ENCODE results near the gene DLAT.

Gene DLAT

DNA sequence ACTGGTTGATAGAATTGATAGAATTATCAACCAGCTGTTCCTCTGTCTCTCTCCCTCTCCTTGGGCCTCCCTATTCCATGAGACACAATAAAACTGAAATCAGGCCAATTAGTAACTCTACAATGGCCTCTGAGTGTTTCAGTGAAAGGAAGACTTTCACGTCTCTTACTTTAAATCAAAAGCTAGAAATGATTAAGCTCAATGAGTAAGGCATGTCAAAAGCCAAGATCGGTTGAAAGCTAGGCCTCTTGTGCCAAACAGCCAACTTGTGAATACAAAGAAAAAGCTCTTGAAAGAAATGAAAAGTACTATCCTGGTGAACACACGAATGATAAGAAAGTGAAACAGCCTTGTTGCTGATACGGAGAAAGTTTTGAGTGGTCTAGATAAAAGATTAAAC lies 32.0 kb downstream of the DLAT start:
- Histone ChIP-seq H3K27me3 (ENCODE audit: insufficient read depth, low read length, poor library complexity, severe bottlenecking) (no peaks in the 10 kb centered on the region), H2AFZ (ENCODE audit: low read length) (no peak overlapping the region), H3K4me1 (ENCODE audit: insufficient read depth, low read length, poor library complexity, severe bottlenecking) (no peaks in the 10 kb centered on the region), H3K9me2 (replicated peaks; ENCODE audit: low read depth, low read length) (no peaks in the 10 kb centered on the region), H3K9ac (ENCODE audit: low read depth, low read length, poor library complexity, severe bottlenecking) (no peak overlapping the region), H3K4me3 (ENCODE audit: low read length, poor library complexity, severe bottlenecking) (no peak overlapping the region), H3K4me2 (ENCODE audit: low read depth, low read length, poor library complexity, severe bottlenecking) (no peak overlapping the region), H3K9me3 (ENCODE audit: insufficient read depth, low read depth, low read length) (no peaks in the 10 kb centered on the region), H3K36me3 (ENCODE audit: insufficient read depth, low read length) (peaks cover 64% of the 10 kb centered on the region), H3K79me2 (ENCODE audit: insufficient read depth, low read length) (no peaks in the 10 kb centered on the region), H3F3A (ENCODE audit: low read depth) (no peaks in the 10 kb centered on the region), H4K20me1 (ENCODE audit: insufficient read depth, low read length, poor library complexity, severe bottlenecking) (no peaks in the 10 kb centered on the region)
- no peak for TF ChIP-seq CTCF (conservative IDR thresholded peaks at IDR 0.05; ENCODE audit: low read length)
- no peak for TF ChIP-seq EZH2phosphoT487 (IDR thresholded peaks at IDR 0.05; ENCODE audit: borderline replicate concordance)

- Histone ChIP-seq H2AFZ (ENCODE audit: low read length) (no peak overlapping the region), H3K4me1 (ENCODE audit: insufficient read depth, low read length, poor library complexity, severe bottlenecking) (no peaks in the 10 kb centered on the region), H3K27me3 (ENCODE audit: insufficient read depth, low read length, poor library complexity, severe bottlenecking) (no peaks in the 10 kb centered on the region), H3K36me3 (ENCODE audit: insufficient read depth, low read length) (peaks cover 67% of the 10 kb centered on the region; the same call in 1 of the 2 replicates), H3K9me3 (ENCODE audit: insufficient read depth, low read depth, low read length) (no peaks in the 10 kb centered on the region), H3K4me3 (ENCODE audit: low read length, poor library complexity, severe bottlenecking) (no peak overlapping the region), H4K20me1 (ENCODE audit: insufficient read depth, low read length, poor library complexity, severe bottlenecking) (no peaks in the 10 kb centered on the region), H3K9ac (ENCODE audit: low read depth, low read length, poor library complexity, severe bottlenecking) (no peak overlapping the region), H3F3A (ENCODE audit: low read depth) (no peaks in the 10 kb centered on the region), H3K4me2 (ENCODE audit: low read depth, low read length, poor library complexity, severe bottlenecking) (no peak overlapping the region), H3K79me2 (ENCODE audit: insufficient read depth, low read length) (no peaks in the 10 kb centered on the region), H3K9me2 (replicated peaks; ENCODE audit: low read depth, low read length) (no peaks in the 10 kb centered on the region)
- TF ChIP-seq EZH2phosphoT487 (IDR thresholded peaks at IDR 0.05; ENCODE audit: borderline replicate concordance): no peak
- TF ChIP-seq CTCF (conservative IDR thresholded peaks at IDR 0.05; ENCODE audit: low read length): no peak
Observed at GRCh38 chr11:112058103-112058502, 32.9 kb downstream of the DLAT start.

DNA sequence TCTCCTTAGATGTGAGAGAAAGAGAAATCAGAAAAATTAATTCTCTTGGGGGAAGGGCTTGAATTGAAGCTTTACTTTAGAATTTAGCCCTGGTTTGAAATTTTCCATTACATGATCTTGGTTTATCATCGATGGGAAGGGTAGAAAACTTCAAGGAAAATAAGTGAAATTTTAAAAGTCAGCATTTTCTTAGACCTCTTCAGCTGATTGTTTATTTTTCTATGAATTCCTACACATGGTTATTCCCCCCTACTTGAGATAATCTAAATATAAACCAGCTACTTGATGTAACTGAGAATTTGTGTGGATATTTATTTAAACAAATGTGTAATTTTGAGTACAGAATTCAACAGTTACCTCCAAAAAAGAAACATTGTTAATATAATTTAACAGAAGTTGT lies 37.7 kb downstream of the DLAT start:
- Histone ChIP-seq H3K36me3 (ENCODE audit: insufficient read depth, low read length) (peaks cover 37% of the 10 kb centered on the region; the same call in 1 of the 2 replicates), H3K9ac (ENCODE audit: low read depth, low read length, poor library complexity, severe bottlenecking) (no peak overlapping the region), H3K4me2 (ENCODE audit: low read depth, low read length, poor library complexity, severe bottlenecking) (no peak overlapping the region), H3F3A (ENCODE audit: low read depth) (0 out of 2 replicates have a peak, but pooled peaks cover 6% of the 10 kb centered on the region), H3K79me2 (ENCODE audit: insufficient read depth, low read length) (no peaks in the 10 kb centered on the region), H2AFZ (ENCODE audit: low read length) (no peak overlapping the region), H3K9me3 (ENCODE audit: insufficient read depth, low read depth, low read length) (no peaks in the 10 kb centered on the region), H4K20me1 (ENCODE audit: insufficient read depth, low read length, poor library complexity, severe bottlenecking) (no peaks in the 10 kb centered on the region), H3K27me3 (ENCODE audit: insufficient read depth, low read length, poor library complexity, severe bottlenecking) (no peaks in the 10 kb centered on the region), H3K4me3 (ENCODE audit: low read length, poor library complexity, severe bottlenecking) (no peak overlapping the region), H3K9me2 (replicated peaks; ENCODE audit: low read depth, low read length) (no peaks in the 10 kb centered on the region), H3K4me1 (ENCODE audit: insufficient read depth, low read length, poor library complexity, severe bottlenecking) (no peaks in the 10 kb centered on the region)
- no peak for TF ChIP-seq CTCF (conservative IDR thresholded peaks at IDR 0.05; ENCODE audit: low read length)
- no peak for TF ChIP-seq EZH2phosphoT487 (IDR thresholded peaks at IDR 0.05; ENCODE audit: borderline replicate concordance)

All from Loucy (cell line).